ENCODE measurements around the gene SLC10A1. TPM values are rescaled to one million over a fixed set of nuclear protein-coding genes. Genes with fewer than 3 reads are reported as not detected.

The SLC10A1 gene
- total RNA-seq (2014; rRNA removed; shearing (Covaris generic)) (not detected in 2 replicates), total RNA-seq (2022) (not detected in 2 replicates), Bru-seq, nascent RNA (not detected), BruChase-seq, experiment 1, labeled RNA remaining after a 6-hour chase (not detected), BruChase-seq, experiment 2, labeled RNA remaining after a 2-hour chase (not detected)
- long read RNA-seq, partial matches to known transcripts, result 0 of 27 reads
- long read RNA-seq, other reads (novel, unspliced or antisense), result 27 of 27 reads

GRCh38 chr14:69796797-69797500 lies at the start of gene SLC10A1:
SLC10A1 (minus strand) TSS chr14:69797241; CDS start chr14:69797155, 86 bp downstream.
- Histone ChIP-seq H3K4me3 (ENCODE audit: low read depth, low read length, poor library complexity, severe bottlenecking) (no peak within 1 kb of the TSS), H2AFZ (ENCODE audit: low read length) (no peak within 1 kb of the TSS), H3K27ac (ENCODE audit: low read depth, low read length, poor library complexity, severe bottlenecking) (no peak within 1 kb of the TSS), H3K4me2 (ENCODE audit: low read length) (no peak within 1 kb of the TSS), H3K36me3 (ENCODE audit: insufficient read depth, low read length) (no peaks in the 10 kb centered on the region), H3K9me2 (ENCODE audit: insufficient read depth, low read length) (no peaks in the 10 kb centered on the region), H3K79me2 (ENCODE audit: insufficient read depth, low read depth, low read length) (no peaks in the 10 kb centered on the region), H3K4me1 (ENCODE audit: insufficient read depth, low read length, poor library complexity, severe bottlenecking) (no peaks in the 10 kb centered on the region), H4K20me1 (ENCODE audit: insufficient read depth, low read length) (no peaks in the 10 kb centered on the region), H3K9me3 (ENCODE audit: low read length) (no peaks in the 10 kb centered on the region)
- ChIA-PET CTCF (ENCODE audit: unreplicated experiment) (no interaction called here), POLR2A (interaction anchor here (0.5 to 0.6 kb wide), 2 partner anchors 13 to 50 kb away, joined by 3 to 4 read pairs; no protein-coding TSS in a partner anchor)
- intact Hi-C loops (cut with micrococcal nuclease; ENCODE audit: unreplicated experiment), result no loop called here
- TF ChIP-seq EZH2phosphoT487 (IDR thresholded peaks at IDR 0.05; ENCODE audit: borderline replicate concordance, low read depth, low read length), result no peak
- TF ChIP-seq CTCF (conservative IDR thresholded peaks at IDR 0.05; ENCODE audit: low read length), result no peak
- DNase-seq (ENCODE audit: low spot score), result no peak
- no TSS peak for BruUV-seq (replicated peaks)

DNA sequence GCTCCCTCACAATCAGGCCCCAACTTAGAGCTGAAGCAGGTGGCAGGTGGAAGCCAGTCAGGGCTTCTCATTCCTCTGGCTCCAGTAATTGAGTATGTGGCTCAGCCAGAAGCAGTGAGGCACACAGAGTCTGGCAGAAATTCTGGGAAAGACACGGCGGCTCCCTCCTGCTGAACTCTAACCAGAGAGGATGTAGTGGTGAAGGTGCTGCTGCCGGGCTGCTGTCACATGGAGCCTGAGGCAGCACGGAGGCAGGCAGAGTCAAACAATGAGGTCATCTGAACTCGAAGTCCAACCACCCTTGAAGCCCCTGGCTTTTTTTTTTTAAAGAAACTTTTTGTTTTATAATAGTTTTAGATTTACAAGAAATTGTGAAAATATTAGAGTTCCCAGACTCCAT lies 48.7 kb upstream of the SLC10A1 start:
- ChIA-PET POLR2A (no interaction called here), CTCF (ENCODE audit: unreplicated experiment) (no interaction called here)
- intact Hi-C loops (cut with micrococcal nuclease; ENCODE audit: unreplicated experiment), result no loop called here
- BruUV-seq (replicated peaks), result no TSS peak
- no peaks in the 10 kb centered on the region for H3K9me2 ChIP-seq (ENCODE audit: insufficient read depth, low read length)
- no peaks in the 10 kb centered on the region for H3K9me3 ChIP-seq (ENCODE audit: low read length)
- no peaks in the 10 kb centered on the region for H3K4me1 ChIP-seq (ENCODE audit: insufficient read depth, low read length, poor library complexity, severe bottlenecking)
- H3K4me3 ChIP-seq (ENCODE audit: low read depth, low read length, poor library complexity, severe bottlenecking), result no peak overlapping the region
- H3K79me2 ChIP-seq (ENCODE audit: insufficient read depth, low read depth, low read length), result no peaks in the 10 kb centered on the region
- H3K36me3 ChIP-seq (ENCODE audit: insufficient read depth, low read length), result no peaks in the 10 kb centered on the region
- TF ChIP-seq EZH2phosphoT487 (IDR thresholded peaks at IDR 0.05; ENCODE audit: borderline replicate concordance, low read depth, low read length) (no peak), CTCF (conservative IDR thresholded peaks at IDR 0.05; ENCODE audit: low read length) (no peak)
- no peak overlapping the region for H3K27ac ChIP-seq (ENCODE audit: low read depth, low read length, poor library complexity, severe bottlenecking)
- H2AFZ ChIP-seq (ENCODE audit: low read length), result no peak overlapping the region
- DNase-seq (ENCODE audit: low spot score), result no peak
- H3K4me2 ChIP-seq (ENCODE audit: low read length), result no peak overlapping the region
- no peaks in the 10 kb centered on the region for H4K20me1 ChIP-seq (ENCODE audit: insufficient read depth, low read length)

- Histone ChIP-seq H3K4me3 (ENCODE audit: low read depth, low read length, poor library complexity, severe bottlenecking) (no peak overlapping the region), H3K27ac (ENCODE audit: low read depth, low read length, poor library complexity, severe bottlenecking) (no peak overlapping the region), H3K36me3 (ENCODE audit: insufficient read depth, low read length) (no peaks in the 10 kb centered on the region), H3K9me3 (ENCODE audit: low read length) (no peaks in the 10 kb centered on the region), H3K9me2 (ENCODE audit: insufficient read depth, low read length) (no peaks in the 10 kb centered on the region), H4K20me1 (ENCODE audit: insufficient read depth, low read length) (no peaks in the 10 kb centered on the region), H3K79me2 (ENCODE audit: insufficient read depth, low read depth, low read length) (no peaks in the 10 kb centered on the region), H3K4me2 (ENCODE audit: low read length) (no peak overlapping the region), H3K4me1 (ENCODE audit: insufficient read depth, low read length, poor library complexity, severe bottlenecking) (no peaks in the 10 kb centered on the region), H2AFZ (ENCODE audit: low read length) (no peak overlapping the region)
- TF ChIP-seq EZH2phosphoT487 (IDR thresholded peaks at IDR 0.05; ENCODE audit: borderline replicate concordance, low read depth, low read length) (no peak), CTCF (conservative IDR thresholded peaks at IDR 0.05; ENCODE audit: low read length) (no peak)
- intact Hi-C loops (cut with micrococcal nuclease; ENCODE audit: unreplicated experiment), result no loop called here
- no peak for DNase-seq (ENCODE audit: low spot score)
- POLR2A ChIA-PET, result no interaction called here
- no TSS peak for BruUV-seq (replicated peaks)
- CTCF ChIA-PET (ENCODE audit: unreplicated experiment), result no interaction called here
These were observed 48.1 kb upstream of the SLC10A1 start for GRCh38 chr14:69845050-69845581.

Measured in OCI-LY7 (cell line).